Left lung (tissue), 10 donors: Measurements from ENCODE around the gene TOGARAM1. TPM values are rescaled to one million over a fixed set of nuclear protein-coding genes. Genes with fewer than 3 reads are reported as not detected.

Source experiments
- ATAC-seq: fragments of 200-7000 bp; cut with Tn5 transposase; one replicate; pipeline ENCODE4 v1.9.1; 2020; ENCODE audit warnings: moderate library complexity
- DNase-seq, 4 donors: peaks; one replicate each; pipeline ENCODE4 v3.0.0-alpha.2; 2013 to 2020
- H3K27ac ChIP-seq, 2 donors: fragments of 200-600 bp; sonication (generic) in 1 of 2; one replicate each; pipeline versions ENCODE4 v1.5.0 to v1.8.0; 2020 to 2021
- H3K27me3 ChIP-seq, 2 donors: fragments of 200-600 bp; sonication (generic) in 1 of 2; one replicate each; pipeline versions ENCODE4 v1.5.0 to v1.8.0; 2020 to 2021
- H3K36me3 ChIP-seq, 2 donors: fragments of 200-600 bp; sonication (generic) in 1 of 2; one replicate each; pipeline versions ENCODE4 v1.5.0 to v1.8.0; 2020 to 2021
- H3K4me1 ChIP-seq, 2 donors: fragments of 200-600 bp; one replicate each; pipeline ENCODE4 v1.8.0; 2021
- H3K4me3 ChIP-seq, 2 donors: fragments of 200-600 bp; sonication (generic) in 1 of 2; one replicate each; pipeline versions ENCODE4 v1.5.0 to v1.8.0; 2020 to 2021; ENCODE audit warnings: mild to moderate bottlenecking in 1 of 2
- H3K9me3 ChIP-seq, 2 donors: fragments of 200-600 bp; sonication (generic) in 1 of 2; one replicate each; pipeline versions ENCODE4 v1.5.0 to v1.8.0; 2020 to 2021
- intact Hi-C, 2 donors: fragments of 100-400 bp; cut with DNase I; formaldehyde crosslinking; loops; one replicate each; pipeline versions ENCODE4 v1.11.2 to v1.14.2; 2022
- polyA plus RNA-seq, 6 donors: library from polyadenylated mRNA; unstranded; fragments of 120-200 nt; gene quantifications; one replicate each; pipeline ENCODE4 v1.2.1, GENCODE V29; 2013; ENCODE audit not compliant: insufficient read length in 6 of 6
- total RNA-seq, 2 donors: library from RNA; stranded (reverse); fragmentation: NEBNext Ultra II Directional; extraction: Animal tissue kit (Norgen Biotek cat#: 25700); gene quantifications; one replicate each; pipeline ENCODE4 v1.2.1, GENCODE V29; 2021
- TF ChIP-seq, protein P1 (sequence below), 2 donors: fragments of 200-600 bp; sonication (generic) in 1 of 2; IDR thresholded peaks; one replicate each; pipeline versions ENCODE4 v1.5.0 to v1.8.0; 2021; ENCODE audit warnings: antibody characterized with exemption in 2 of 2
- donor health status: DM: no; HTN: yes; CAD: no.
- donor health status: DM: no; HTN: no; CAD: no.

Gene TOGARAM1
- total and polyA plus RNA-seq, 8 donors, result 12.3 to 44.4 (median 33.8) TPM

DNA sequence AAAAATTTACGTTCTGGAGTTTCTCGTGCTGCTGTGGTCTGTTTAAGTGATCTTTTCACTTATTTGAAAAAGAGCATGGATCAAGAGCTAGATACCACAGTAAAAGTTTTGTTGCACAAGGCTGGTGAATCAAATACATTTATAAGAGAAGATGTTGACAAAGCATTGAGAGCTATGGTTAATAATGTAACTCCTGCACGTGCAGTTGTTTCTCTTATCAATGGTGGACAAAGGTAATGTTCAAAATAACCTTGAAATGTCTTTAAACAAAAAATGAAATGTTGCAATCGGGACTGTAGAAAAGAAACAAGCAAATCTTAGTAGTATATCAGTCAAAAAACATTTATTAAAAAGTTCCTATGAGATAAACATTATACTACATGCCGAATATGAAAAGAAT lies 82.6 kb downstream of the TOGARAM1 start:
- Histone ChIP-seq H3K27me3 (no peaks in the 10 kb centered on the region), H3K9me3 (no peaks in the 10 kb centered on the region), H3K4me1 (no peaks in the 10 kb centered on the region), H3K4me3 (no peak overlapping the region), H3K27ac (no peak overlapping the region), H3K36me3 (peaks cover 0 to 39% of the 10 kb centered on the region in 2 donors)
- DNase-seq (no peak), ATAC-seq (no peak)
- TF ChIP-seq, protein P1, sequence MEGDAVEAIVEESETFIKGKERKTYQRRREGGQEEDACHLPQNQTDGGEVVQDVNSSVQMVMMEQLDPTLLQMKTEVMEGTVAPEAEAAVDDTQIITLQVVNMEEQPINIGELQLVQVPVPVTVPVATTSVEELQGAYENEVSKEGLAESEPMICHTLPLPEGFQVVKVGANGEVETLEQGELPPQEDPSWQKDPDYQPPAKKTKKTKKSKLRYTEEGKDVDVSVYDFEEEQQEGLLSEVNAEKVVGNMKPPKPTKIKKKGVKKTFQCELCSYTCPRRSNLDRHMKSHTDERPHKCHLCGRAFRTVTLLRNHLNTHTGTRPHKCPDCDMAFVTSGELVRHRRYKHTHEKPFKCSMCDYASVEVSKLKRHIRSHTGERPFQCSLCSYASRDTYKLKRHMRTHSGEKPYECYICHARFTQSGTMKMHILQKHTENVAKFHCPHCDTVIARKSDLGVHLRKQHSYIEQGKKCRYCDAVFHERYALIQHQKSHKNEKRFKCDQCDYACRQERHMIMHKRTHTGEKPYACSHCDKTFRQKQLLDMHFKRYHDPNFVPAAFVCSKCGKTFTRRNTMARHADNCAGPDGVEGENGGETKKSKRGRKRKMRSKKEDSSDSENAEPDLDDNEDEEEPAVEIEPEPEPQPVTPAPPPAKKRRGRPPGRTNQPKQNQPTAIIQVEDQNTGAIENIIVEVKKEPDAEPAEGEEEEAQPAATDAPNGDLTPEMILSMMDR (IDR thresholded peaks at IDR 0.05), result no peak
- intact Hi-C loops, result no loop called here

DNA sequence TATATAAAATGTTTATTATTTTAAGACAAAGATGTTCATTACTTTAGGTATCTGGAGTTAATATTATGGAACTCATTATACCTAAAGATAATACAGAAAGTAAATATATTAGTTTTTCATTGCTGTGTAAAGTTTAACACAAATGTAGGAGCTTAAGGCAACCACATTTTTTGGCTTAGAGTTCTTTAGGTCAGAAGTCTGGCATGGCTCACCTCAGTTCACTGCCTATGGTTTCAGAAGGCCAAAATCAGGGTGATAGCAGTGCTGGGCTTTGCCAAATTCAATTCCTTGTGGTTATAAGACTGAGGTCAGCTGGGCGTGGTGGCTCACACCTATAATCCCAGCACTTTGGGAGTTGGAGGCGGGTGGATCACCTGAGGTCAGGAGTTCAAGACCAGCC lies 86.4 kb downstream of the TOGARAM1 start:
- DNase-seq (no peak), ATAC-seq (no peak)
- Histone ChIP-seq H3K36me3 (peaks cover 0 to 45% of the 10 kb centered on the region in 2 donors), H3K4me1 (no peaks in the 10 kb centered on the region), H3K4me3 (no peak overlapping the region), H3K27me3 (no peaks in the 10 kb centered on the region), H3K27ac (no peak overlapping the region), H3K9me3 (no peaks in the 10 kb centered on the region)
- intact Hi-C loops, result no loop called here
- TF ChIP-seq, protein P1 (IDR thresholded peaks at IDR 0.05), result no peak

DNA sequence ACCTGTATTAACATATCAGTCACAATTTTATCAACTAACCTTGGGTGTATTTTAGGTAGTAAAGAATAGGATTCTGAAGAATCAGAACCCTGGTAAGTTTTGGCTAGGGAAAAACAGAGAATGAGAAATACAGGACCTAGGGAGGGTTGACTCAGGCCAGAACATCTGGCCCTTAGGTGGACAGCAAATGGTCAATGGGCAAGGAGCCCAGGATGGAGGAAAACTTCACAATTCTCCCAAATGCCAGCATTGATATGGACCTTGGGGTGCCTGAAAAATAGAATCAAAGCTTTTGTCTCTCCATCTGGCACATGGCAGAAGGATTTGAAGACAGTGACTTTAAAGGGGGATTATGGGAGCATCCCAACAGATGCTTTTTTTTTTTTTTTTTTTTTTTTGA lies 89.2 kb downstream of the TOGARAM1 start:
- Histone ChIP-seq H3K4me3 (no peak overlapping the region), H3K27me3 (no peaks in the 10 kb centered on the region), H3K9me3 (no peaks in the 10 kb centered on the region), H3K4me1 (no peaks in the 10 kb centered on the region), H3K27ac (no peak overlapping the region), H3K36me3 (peaks cover 0 to 52% of the 10 kb centered on the region in 2 donors)
- ATAC-seq (no peak), DNase-seq (no peak)
- intact Hi-C loops, result no loop called here
- TF ChIP-seq, protein P1 (IDR thresholded peaks at IDR 0.05), result no peak

DNA sequence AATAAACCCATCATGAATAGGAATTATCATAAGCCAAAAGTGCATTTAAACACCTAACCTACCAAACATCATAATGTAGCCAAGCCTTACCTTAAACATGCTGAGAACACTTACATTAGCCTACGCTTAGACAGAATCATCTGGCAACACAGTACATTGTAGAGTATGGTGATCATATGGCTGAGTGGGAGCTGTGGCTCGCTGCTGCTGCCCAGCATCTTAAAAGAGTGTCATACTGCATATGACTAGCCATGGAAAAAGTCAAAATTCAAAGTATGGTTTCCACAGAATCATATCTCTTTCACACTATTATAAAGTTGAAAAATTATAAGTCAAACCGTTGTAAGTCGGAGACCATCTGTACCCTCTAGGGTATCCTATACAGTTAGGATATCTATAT lies 89.9 kb downstream of the TOGARAM1 start:
- Histone ChIP-seq H3K27ac (no peak overlapping the region), H3K27me3 (no peaks in the 10 kb centered on the region), H3K9me3 (no peaks in the 10 kb centered on the region), H3K36me3 (peaks cover 0 to 45% of the 10 kb centered on the region in 2 donors), H3K4me3 (no peak overlapping the region), H3K4me1 (no peaks in the 10 kb centered on the region)
- TF ChIP-seq, protein P1 (IDR thresholded peaks at IDR 0.05), result no peak
- intact Hi-C loops, result no loop called here
- ATAC-seq (no peak), DNase-seq (no peak)

DNA sequence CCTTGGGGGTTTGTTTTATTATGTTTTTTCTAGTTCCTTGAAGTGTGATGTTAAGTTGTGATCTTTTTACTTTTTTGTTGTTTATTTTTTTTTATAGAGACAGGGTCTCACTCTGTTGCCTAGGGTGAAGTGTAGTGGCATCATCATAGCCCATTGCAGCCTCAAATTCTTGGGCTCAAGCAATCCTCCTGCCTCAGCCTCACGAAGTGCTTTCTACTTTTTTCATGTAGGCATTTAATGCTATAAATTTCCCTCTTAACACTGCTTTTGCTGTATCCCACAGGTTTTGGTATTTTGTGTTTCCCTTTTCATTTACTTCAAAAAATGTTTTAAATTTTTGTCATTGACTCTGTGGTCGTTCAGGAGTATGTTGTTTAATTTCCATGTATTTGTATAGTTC lies 95.4 kb downstream of the TOGARAM1 start:
- no peak overlapping the region for H3K27ac ChIP-seq
- no peaks in the 10 kb centered on the region for H3K9me3 ChIP-seq
- DNase-seq (no peak), ATAC-seq (no peak)
- intact Hi-C loops, result no loop called here
- TF ChIP-seq, protein P1 (IDR thresholded peaks at IDR 0.05), result no peak
- peaks cover 0 to 29% of the 10 kb centered on the region in 2 donors for H3K36me3 ChIP-seq
- H3K27me3 ChIP-seq, result no peaks in the 10 kb centered on the region
- no peaks in the 10 kb centered on the region for H3K4me1 ChIP-seq
- no peak overlapping the region for H3K4me3 ChIP-seq
